Spleen (tissue), 11 donors: ENCODE measurements around the gene ICE2. TPM values are rescaled to one million over a fixed set of nuclear protein-coding genes. Genes with fewer than 3 reads are reported as not detected.
A peak's percentile ranks its signal among the peaks of the same experiment; 100 is the strongest.

ENCODE experiments used
- DNase-seq: peaks from one replicate; pipeline ENCODE4 v3.0.0-alpha.2; 2020
- H3K27ac ChIP-seq, 8 donors: fragments of 200-600 bp; sonication (generic) in 7 of 8; 1 replicate in 4 of 8; 2 replicates in 4 of 8; pipeline versions ENCODE4 v1.5.0 to v1.8.0; 2016 to 2021; ENCODE audit warnings: inconsistent platforms in 4 of 8, mild to moderate bottlenecking in 4 of 8, moderate library complexity in 1 of 8
- H3K27me3 ChIP-seq, 7 donors: fragments of 200-600 bp; sonication (generic) in 6 of 7; replicated peaks in 1 of 7; 1 replicate in 4 of 7; 2 replicates in 3 of 7; pipeline versions ENCODE4 v1.5.0 to v1.8.0; 2016 to 2021; ENCODE audit warnings: inconsistent platforms in 3 of 7, mild to moderate bottlenecking in 1 of 7
- H3K36me3 ChIP-seq, 6 donors: fragments of 200-600 bp; sonication (generic) in 5 of 6; 1 replicate in 4 of 6; 2 replicates in 2 of 6; pipeline versions ENCODE4 v1.5.0 to v1.8.0; 2016 to 2021; ENCODE audit warnings: inconsistent platforms in 2 of 6
- H3K4me1 ChIP-seq, 6 donors: fragments of 200-600 bp; sonication (generic) in 5 of 6; 1 replicate in 3 of 6; 2 replicates in 3 of 6; pipeline versions ENCODE4 v1.5.0 to v1.8.0; 2016 to 2021; ENCODE audit warnings: inconsistent platforms in 3 of 6
- H3K4me3 ChIP-seq, 8 donors: fragments of 200-600 bp; sonication (generic) in 7 of 8; 1 replicate in 4 of 8; 2 replicates in 4 of 8; pipeline versions ENCODE4 v1.5.0 to v1.8.0; 2016 to 2021; ENCODE audit warnings: inconsistent platforms in 4 of 8, mild to moderate bottlenecking in 4 of 8, moderate library complexity in 2 of 8
- H3K9me3 ChIP-seq, 8 donors: fragments of 200-600 bp; sonication (generic) in 7 of 8; 1 replicate in 4 of 8; 2 replicates in 4 of 8; pipeline versions ENCODE4 v1.5.0 to v1.8.0; 2016 to 2021; ENCODE audit warnings: inconsistent platforms in 4 of 8
- POLR2A ChIP-seq, 3 donors: fragments of 450-650 bp; IDR thresholded peaks; one replicate each; pipeline ENCODE4 v1.5.1; 2017; ENCODE audit warnings: antibody characterized with exemption in 3 of 3, mild to moderate bottlenecking in 1 of 3
- POLR2AphosphoS5 ChIP-seq, 3 donors: sonication (generic); formaldehyde crosslinking; IDR thresholded peaks; one replicate each; pipeline ENCODE4 v1.5.1; 2017; ENCODE audit warnings: antibody characterized with exemption in 3 of 3
- WGBS, 5 donors: extraction: QIAGEN DNeasy Blood & Tissue Kit in 3 of 5; methylation state at CpG; one replicate each; pipeline versions ENCODE4 v1.1.5 to v1.1.7; 2013 to 2018; 5-methylcytosine and 5-hydroxymethylcytosine counted together
- intact Hi-C: fragments of 100-400 bp; cut with DNase I; formaldehyde crosslinking; loops from one replicate; pipeline ENCODE4 v1.15.0; 2023; ENCODE audit warnings: low total_unique reads
- polyA plus RNA-seq, 3 donors: library from polyadenylated mRNA; stranded (reverse); fragments of 200-250 nt; gene quantifications; one replicate each; pipeline ENCODE4 v1.2.1, GENCODE V29; 2013
- total RNA-seq, 7 donors: library from RNA; depleted of rRNA in 3 of 7; stranded (reverse); fragments of >200 nt in 3 of 7; fragmentation: NEBNext Ultra II Directional in 4 of 7; extraction: Animal tissue kit (Norgen Biotek cat#: 25700) in 4 of 7; gene quantifications; one replicate each; pipeline versions ENCODE4 v1.1.0 to v1.2.1, GENCODE V29; 2016 to 2021
- TF ChIP-seq, protein P1 (sequence below), 11 experiments: fragments of 200-600 bp in 7 of 11; fragments of 450-650 bp in 4 of 11; sonication (generic) in 4 of 11; IDR thresholded peaks in 8 of 11; conservative IDR thresholded peaks in 3 of 11; 1 replicate in 7 of 11; 2 replicates in 4 of 11; pipeline versions ENCODE4 v1.4.0 to v1.8.0; 2016 to 2021; ENCODE audit warnings: antibody characterized with exemption in 11 of 11, inconsistent platforms in 4 of 11, mild to moderate bottlenecking in 1 of 11
- donor health status: healthy with polysubstance abuse.
- donor health status: DM: no; HTN: no; CAD: no; lungs with moderate emphysema.
- donor health status: DM: no; HTN: no; CAD: no.
- donor health status: Bipolar disorder and iron deficiency.
- donor health status: healthy.
- donor health status: DM: no; HTN: no; CAD: no.
- donor health status: DM: yes; HTN: yes; CAD: no.

Gene ICE2
- total and polyA plus RNA-seq, 10 donors, result 15.8 to 66.4 (median 46.9) TPM

DNA sequence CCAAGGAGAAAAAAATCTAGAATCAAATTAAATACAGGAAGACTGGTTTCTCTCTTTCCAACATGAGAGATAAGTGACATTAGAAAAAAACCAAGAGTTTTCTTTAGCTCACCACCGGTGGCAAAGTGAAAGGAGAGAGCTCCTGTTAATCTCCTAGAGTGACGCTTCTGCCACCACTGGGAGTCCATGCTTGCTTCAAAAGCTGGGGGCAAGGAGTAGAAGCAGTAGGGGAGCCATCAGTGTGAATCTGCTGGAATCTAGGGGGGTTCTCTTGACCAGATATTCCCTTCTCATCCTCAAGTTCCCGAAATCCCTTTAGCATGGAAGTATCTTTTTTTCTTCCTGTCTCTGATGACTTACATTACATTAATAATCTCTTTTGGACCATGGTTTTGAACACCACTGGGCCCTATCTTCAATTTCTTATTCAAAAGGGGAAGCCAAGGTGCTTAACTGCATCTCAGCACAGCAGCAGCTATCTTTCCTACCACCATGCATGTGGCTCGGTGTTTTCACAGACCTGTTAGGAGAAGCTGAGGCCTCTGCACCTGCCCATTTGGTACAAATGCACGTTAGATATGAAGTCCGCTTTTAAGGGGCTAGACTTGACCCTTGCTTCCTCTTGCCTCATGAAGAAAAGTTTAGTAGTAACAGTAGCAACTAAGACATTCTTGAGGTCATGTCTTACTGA, 6.6 kb upstream of the ICE2 start:
- TF ChIP-seq POLR2AphosphoS5 (IDR thresholded peaks at IDR 0.05), result no peak
- no peak for TF ChIP-seq POLR2A (IDR thresholded peaks at IDR 0.05)
- TF ChIP-seq, protein P1, sequence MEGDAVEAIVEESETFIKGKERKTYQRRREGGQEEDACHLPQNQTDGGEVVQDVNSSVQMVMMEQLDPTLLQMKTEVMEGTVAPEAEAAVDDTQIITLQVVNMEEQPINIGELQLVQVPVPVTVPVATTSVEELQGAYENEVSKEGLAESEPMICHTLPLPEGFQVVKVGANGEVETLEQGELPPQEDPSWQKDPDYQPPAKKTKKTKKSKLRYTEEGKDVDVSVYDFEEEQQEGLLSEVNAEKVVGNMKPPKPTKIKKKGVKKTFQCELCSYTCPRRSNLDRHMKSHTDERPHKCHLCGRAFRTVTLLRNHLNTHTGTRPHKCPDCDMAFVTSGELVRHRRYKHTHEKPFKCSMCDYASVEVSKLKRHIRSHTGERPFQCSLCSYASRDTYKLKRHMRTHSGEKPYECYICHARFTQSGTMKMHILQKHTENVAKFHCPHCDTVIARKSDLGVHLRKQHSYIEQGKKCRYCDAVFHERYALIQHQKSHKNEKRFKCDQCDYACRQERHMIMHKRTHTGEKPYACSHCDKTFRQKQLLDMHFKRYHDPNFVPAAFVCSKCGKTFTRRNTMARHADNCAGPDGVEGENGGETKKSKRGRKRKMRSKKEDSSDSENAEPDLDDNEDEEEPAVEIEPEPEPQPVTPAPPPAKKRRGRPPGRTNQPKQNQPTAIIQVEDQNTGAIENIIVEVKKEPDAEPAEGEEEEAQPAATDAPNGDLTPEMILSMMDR (IDR thresholded peaks at IDR 0.05 in 8 of 11, conservative IDR thresholded peaks at IDR 0.05 in 3 of 11), result no peak
- peaks cover 0 to 11% (median 2%) of the 10 kb centered on the region in 6 donors for H3K4me1 ChIP-seq
- WGBS, 5 donors, result 78 to 86% (median 85%) methylated on average over 6 of the region's 6 CpGs
- no peak for DNase-seq
- no peaks in the 10 kb centered on the region for H3K9me3 ChIP-seq
- no peak overlapping the region for H3K27ac ChIP-seq
- H3K36me3 ChIP-seq, result peaks cover 0 to 7% (median 0%) of the 10 kb centered on the region in 6 donors
- intact Hi-C loops, result no loop called here
- no peaks in the 10 kb centered on the region for H3K27me3 ChIP-seq
- H3K4me3 ChIP-seq, result no peak overlapping the region

DNA sequence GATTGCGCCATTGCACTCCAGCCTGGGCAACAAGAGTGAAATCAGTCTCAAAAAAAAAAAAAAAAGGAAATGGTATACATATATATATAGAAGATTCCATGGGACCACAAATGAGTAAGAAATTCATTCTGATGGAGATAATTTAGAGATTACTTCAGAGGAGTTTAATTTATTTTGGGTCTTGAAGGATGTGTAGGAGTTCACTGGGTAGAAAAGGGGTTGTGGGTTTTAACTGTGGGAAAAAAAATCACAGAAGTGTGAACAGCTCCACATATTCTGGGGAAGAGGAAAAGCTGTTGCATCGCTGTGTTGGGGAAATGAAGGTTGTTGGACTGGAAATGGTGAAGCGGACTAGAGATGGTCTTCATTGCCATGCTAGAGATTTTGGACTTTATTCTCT, 4.1 kb upstream of the ICE2 start:
- 92 to 97% (median 96%) methylated on average over 3 of the region's 3 CpGs for WGBS, 5 donors
- no peak for DNase-seq
- Histone ChIP-seq H3K27ac (no peak overlapping the region), H3K36me3 (no peaks in the 10 kb centered on the region), H3K4me3 (no peak overlapping the region), H3K9me3 (no peaks in the 10 kb centered on the region), H3K4me1 (peaks cover 3 to 28% (median 16%) of the 10 kb centered on the region in 6 donors), H3K27me3 (no peaks in the 10 kb centered on the region)
- intact Hi-C loops, result no loop called here
- no peak for TF ChIP-seq POLR2A (IDR thresholded peaks at IDR 0.05)
- TF ChIP-seq POLR2AphosphoS5 (IDR thresholded peaks at IDR 0.05), result no peak
- TF ChIP-seq, protein P1 (IDR thresholded peaks at IDR 0.05 in 8 of 11, conservative IDR thresholded peaks at IDR 0.05 in 3 of 11), result no peak

DNA sequence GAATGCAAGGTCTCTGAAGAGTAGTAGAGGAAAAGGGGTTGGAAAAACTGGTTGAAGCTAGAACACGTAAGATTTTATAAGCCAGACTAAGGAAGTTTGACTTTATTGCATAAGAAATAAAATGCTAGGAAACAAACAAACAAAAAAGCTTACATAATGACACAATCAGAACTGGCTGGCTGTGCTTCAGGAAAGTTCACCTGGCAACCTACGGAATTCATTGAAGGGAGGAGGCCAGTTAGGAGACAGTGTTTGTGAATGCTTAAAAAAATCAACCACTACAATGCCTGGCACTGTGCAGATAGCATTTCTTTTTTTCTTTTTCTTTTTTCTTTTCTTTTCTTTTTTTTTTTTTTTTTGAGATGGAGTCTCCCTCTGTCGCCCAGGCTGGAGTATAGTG, 1.9 kb upstream of the ICE2 start:
- Histone ChIP-seq H3K27me3 (no peaks in the 10 kb centered on the region), H3K36me3 (peaks cover 0 to 2% (median 0%) of the 10 kb centered on the region in 6 donors), H3K27ac (no peak overlapping the region), H3K4me3 (no peak overlapping the region), H3K9me3 (no peaks in the 10 kb centered on the region), H3K4me1 (peaks cover 20 to 43% (median 38%) of the 10 kb centered on the region in 6 donors)
- intact Hi-C loops, result no loop called here
- 82 to 92% (median 89%) methylated on average over 3 of the region's 3 CpGs for WGBS, 5 donors
- no peak for DNase-seq
- no peak for TF ChIP-seq POLR2AphosphoS5 (IDR thresholded peaks at IDR 0.05)
- TF ChIP-seq, protein P1 (IDR thresholded peaks at IDR 0.05 in 8 of 11, conservative IDR thresholded peaks at IDR 0.05 in 3 of 11), result no peak
- TF ChIP-seq POLR2A (IDR thresholded peaks at IDR 0.05), result no peak

DNA sequence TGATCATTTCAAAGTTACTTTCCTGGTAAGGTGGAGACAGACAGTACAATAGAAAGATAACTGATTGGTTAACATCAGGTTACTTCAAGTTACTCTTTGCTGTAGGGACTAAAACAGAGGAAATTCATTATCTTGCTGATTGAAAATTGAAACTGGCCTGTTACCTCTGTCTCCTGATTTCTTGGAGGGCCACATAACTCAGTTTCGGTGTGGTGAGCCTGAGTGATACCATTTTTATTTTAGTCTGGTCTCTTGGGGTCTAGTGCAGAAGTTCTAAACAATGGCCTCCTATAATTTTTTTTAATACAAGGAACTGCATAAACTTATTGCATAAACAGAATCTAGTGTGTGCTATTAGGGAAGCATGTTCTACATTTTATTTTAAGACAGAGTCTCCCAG, 1.2 kb upstream of the ICE2 start:
- peak overlapping the region in 3 of 8 donors; percentile 88 to 96 (median 95) for H3K27ac ChIP-seq
- WGBS, 5 donors, result 62 to 81% (median 71%) methylated on average over 1 of the region's 1 CpG
- DNase-seq, result no peak
- H3K27me3 ChIP-seq, result no peaks in the 10 kb centered on the region
- intact Hi-C loops, result no loop called here
- H3K36me3 ChIP-seq, result peaks cover 0 to 9% (median 0%) of the 10 kb centered on the region in 6 donors
- peak overlapping the region in 4 of 8 donors; percentile 59 to 81 (median 70) for H3K4me3 ChIP-seq
- TF ChIP-seq POLR2AphosphoS5 (IDR thresholded peaks at IDR 0.05) (no peak), POLR2A (IDR thresholded peaks at IDR 0.05) (no peak)
- TF ChIP-seq, protein P1 (IDR thresholded peaks at IDR 0.05 in 8 of 11, conservative IDR thresholded peaks at IDR 0.05 in 3 of 11), result no peak
- peaks cover 22 to 51% (median 41%) of the 10 kb centered on the region in 6 donors for H3K4me1 ChIP-seq
- H3K9me3 ChIP-seq, result no peaks in the 10 kb centered on the region
